Peyer's patch (tissue), 4 donors: ENCODE data around the gene PRODH. TPM values are rescaled to one million over a fixed set of nuclear protein-coding genes. Genes with fewer than 3 reads are reported as not detected.
"Not testable (repeated sequence)": the region's sequence is repeated elsewhere in the genome, so short reads cannot be mapped to it uniquely, and the experiment has no call there.

Experiments used
- DNase-seq, 3 donors: peaks; one replicate each; pipeline ENCODE4 v3.0.0-alpha.2; 2017 to 2019
- H3K27ac ChIP-seq, 4 donors: fragments of 200-600 bp; sonication (generic); one replicate each; pipeline ENCODE4 v1.5.1; 2016 to 2019
- H3K27me3 ChIP-seq, 2 donors: fragments of 200-600 bp; sonication (generic); one replicate each; pipeline ENCODE4 v1.5.1; 2019
- H3K36me3 ChIP-seq, 3 donors: fragments of 200-600 bp; sonication (generic); one replicate each; pipeline ENCODE4 v1.5.1; 2016 to 2019
- H3K4me1 ChIP-seq, 4 donors: fragments of 200-600 bp; sonication (generic); one replicate each; pipeline ENCODE4 v1.5.1; 2016 to 2019
- H3K4me3 ChIP-seq, 4 donors: fragments of 200-600 bp; sonication (generic); 1 replicate in 3 of 4; 2 replicates in 1 of 4; pipeline ENCODE4 v1.5.1; 2016 to 2019; ENCODE audit warnings: mild to moderate bottlenecking in 1 of 4
- H3K9me3 ChIP-seq, 4 donors: fragments of 200-600 bp; sonication (generic); one replicate each; pipeline ENCODE4 v1.5.1; 2016 to 2019; ENCODE audit warnings: mild to moderate bottlenecking in 1 of 4
- CTCF ChIP-seq, 6 experiments: fragments of 450-650 bp in 4 of 6; fragments of 200-600 bp in 2 of 6; sonication (generic) in 1 of 6; IDR thresholded peaks; one replicate each; pipeline ENCODE4 v1.5.1; 2017 to 2019; ENCODE audit warnings: antibody characterized with exemption in 6 of 6, mild to moderate bottlenecking in 3 of 6, moderate library complexity in 1 of 6
- POLR2A ChIP-seq, 2 donors: fragments of 450-650 bp; IDR thresholded peaks; one replicate each; pipeline ENCODE4 v1.5.1; 2017; ENCODE audit warnings: antibody characterized with exemption in 2 of 2, mild to moderate bottlenecking in 2 of 2, moderate library complexity in 2 of 2
- total RNA-seq, 4 donors: library from RNA; depleted of rRNA; stranded (reverse); fragments of >200 nt; gene quantifications; one replicate each; pipeline ENCODE4 v1.1.0, GENCODE V29; 2016

Gene PRODH
- total RNA-seq, 4 donors from 2014 or later = 12.4 to 360 (median 207) TPM

GRCh38 chr22:18947905-18948304, 11.8 kb upstream of the PRODH start:
- peak in 1 of 3 donors; percentile 26 for DNase-seq
- no peak for TF ChIP-seq CTCF (IDR thresholded peaks at IDR 0.05)
- no peak for TF ChIP-seq POLR2A (IDR thresholded peaks at IDR 0.05)
- H3K4me1 ChIP-seq = no peaks in the 10 kb centered on the region
- H3K27me3 ChIP-seq = no peaks in the 10 kb centered on the region
- H3K36me3 ChIP-seq = no peaks in the 10 kb centered on the region
- H3K4me3 ChIP-seq = no peak overlapping the region
- H3K27ac ChIP-seq = no peak overlapping the region
- no peaks in the 10 kb centered on the region for H3K9me3 ChIP-seq

- H3K9me3 ChIP-seq, H3K27me3 ChIP-seq, H3K36me3 ChIP-seq, DNase-seq, H3K27ac ChIP-seq, H3K4me1 ChIP-seq, H3K4me3 ChIP-seq: not testable (repeated sequence)
Measured at GRCh38 chr22:18947105-18947504, 11.0 kb upstream of the PRODH start.

GRCh38 chr22:18938691-18939090, 2.6 kb upstream of the PRODH start:
- not testable (repeated sequence) for H3K9me3 ChIP-seq, H3K4me1 ChIP-seq, H3K36me3 ChIP-seq, H3K4me3 ChIP-seq, H3K27ac ChIP-seq, H3K27me3 ChIP-seq
- DNase-seq = peak in 1 of 3 donors; percentile 34

- DNase-seq, H3K9me3 ChIP-seq, H3K4me1 ChIP-seq, H3K36me3 ChIP-seq, H3K27me3 ChIP-seq, H3K27ac ChIP-seq, H3K4me3 ChIP-seq: not testable (repeated sequence)
Measured at GRCh38 chr22:18934688-18935087, 1.4 kb downstream of the PRODH start.

GRCh38 chr22:18933914-18934313, 2.2 kb downstream of the PRODH start:
- Histone ChIP-seq H3K27ac (no peak overlapping the region), H3K36me3 (no peaks in the 10 kb centered on the region), H3K4me3 (no peak overlapping the region), H3K27me3 (no peaks in the 10 kb centered on the region), H3K4me1 (no peaks in the 10 kb centered on the region), H3K9me3 (no peaks in the 10 kb centered on the region)
- TF ChIP-seq POLR2A (IDR thresholded peaks at IDR 0.05) = no peak
- TF ChIP-seq CTCF (IDR thresholded peaks at IDR 0.05) = no peak
- no peak for DNase-seq

- Histone ChIP-seq H3K9me3 (no peaks in the 10 kb centered on the region), H3K4me3 (no peak overlapping the region), H3K4me1 (no peaks in the 10 kb centered on the region), H3K27me3 (no peaks in the 10 kb centered on the region), H3K27ac (no peak overlapping the region), H3K36me3 (no peaks in the 10 kb centered on the region)
- TF ChIP-seq POLR2A (IDR thresholded peaks at IDR 0.05) (no peak), CTCF (IDR thresholded peaks at IDR 0.05) (no peak)
- DNase-seq = no peak
Measured at GRCh38 chr22:18931905-18932652, 4.0 kb downstream of the PRODH start.

- H3K4me3 ChIP-seq = no peak overlapping the region
- DNase-seq = peak in 1 of 3 donors; percentile 45
- TF ChIP-seq CTCF (IDR thresholded peaks at IDR 0.05) = no peak
- peak overlapping the region in 1 of 4 donors; percentile 50 for H3K27ac ChIP-seq
- H3K9me3 ChIP-seq = no peaks in the 10 kb centered on the region
- no peaks in the 10 kb centered on the region for H3K27me3 ChIP-seq
- no peaks in the 10 kb centered on the region for H3K4me1 ChIP-seq
- H3K36me3 ChIP-seq = no peaks in the 10 kb centered on the region
Measured at GRCh38 chr22:18929459-18929858, 6.6 kb downstream of the PRODH start.
